K562 (cell line): ENCODE data around the gene ACTL10. TPM values are rescaled to one million over a fixed set of nuclear protein-coding genes. Genes with fewer than 3 reads are reported as not detected.

Source experiments
- ATAC-seq: fragments of 200-7000 bp; cut with Tn5 transposase; 3 replicates; pipeline ENCODE4 v1.9.1; 2020; ENCODE audit warnings: moderate library complexity
- BruUV-seq: library from RNA; stranded (reverse); fragments of 400-500 nt; replicated peaks from 2 replicates; lab custom pipeline; 2021; lab: Mats Ljungman, UMichigan
- CTCF ChIA-PET: fragments of 300-600 bp; formaldehyde crosslinking; extraction: SDS; loops from one replicate; lab custom pipeline; 2021; ENCODE audit warnings: low intra/inter-chr PET ratio; lab: Yijun Ruan, JAX
- POLR2A ChIA-PET: fragments of 300-600, 350-650 bp; sonication (Branson Sonifier 250); formaldehyde crosslinking; extraction: SDS; loops from one replicate; lab custom pipeline; 2021; ENCODE audit warnings: antibody characterized with exemption, inconsistent platforms; lab: Yijun Ruan, JAX
- DNase-seq, 4 experiments: peaks; one replicate each; pipeline versions ENCODE4 v3.0.0 to v3.0.0-alpha.2; 2011 to 2018; ENCODE audit warnings: low spot score in 3 of 4, mixed read lengths in 3 of 4; ENCODE audit errors: extremely low read depth in 1 of 4
- FAIRE-seq: peaks from 2 replicates; lab custom pipeline; 2011; peaks lifted over from hg19 to GRCh38; lab: Jason Lieb, UNC
- H2AFZ ChIP-seq: 2 replicates; pipeline ENCODE4 v1.6.0; 2011; ENCODE audit warnings: low read depth, low read length, control low read depth, inconsistent platforms
- H3K27ac ChIP-seq: fragments of 200-600 bp; 3 replicates; pipeline ENCODE4 v1.8.0; 2011; ENCODE audit warnings: low read depth, mild to moderate bottlenecking, control low read depth, inconsistent platforms, low read length, moderate library complexity, mixed read lengths; ENCODE audit errors: extremely low read depth
- H3K27me3 ChIP-seq, 2 experiments: fragments of 300-600 bp in 1 of 2; 2 replicates in 1 of 2; 3 replicates in 1 of 2; pipeline versions ENCODE4 v1.6.0 to v1.8.0; 2011; ENCODE audit warnings: inconsistent platforms in 2 of 2, low read length in 2 of 2, mild to moderate bottlenecking in 1 of 2, mixed read lengths in 1 of 2, moderate library complexity in 1 of 2; ENCODE audit not compliant: control insufficient read depth in 2 of 2, insufficient read depth in 2 of 2
- H3K36me3 ChIP-seq: fragments of 300-600 bp; 3 replicates; pipeline ENCODE4 v1.8.0; 2011; ENCODE audit warnings: mild to moderate bottlenecking, low read length, inconsistent platforms; ENCODE audit not compliant: control insufficient read depth, insufficient read depth
- H3K4me1 ChIP-seq, 2 experiments: fragments of 200-600 bp in 1 of 2; replicated peaks in 1 of 2; 2 replicates in 1 of 2; 3 replicates in 1 of 2; pipeline versions ENCODE4 v1.5.1 to v1.8.0; 2011; ENCODE audit warnings: inconsistent platforms in 2 of 2, low read length in 2 of 2, mild to moderate bottlenecking in 1 of 2, mixed read lengths in 1 of 2, moderate library complexity in 1 of 2; ENCODE audit not compliant: control insufficient read depth in 2 of 2, insufficient read depth in 2 of 2
- H3K4me2 ChIP-seq: 2 replicates; pipeline ENCODE4 v1.6.1; 2011; ENCODE audit warnings: low read length, control low read depth, inconsistent platforms, mixed read lengths; ENCODE audit not compliant: insufficient read depth
- H3K4me3 ChIP-seq: fragments of 200-600 bp; sonication (generic), shearing (Covaris generic); 2 replicates; pipeline ENCODE4 v1.5.1; 2016; ENCODE audit warnings: control low read depth, inconsistent platforms
- H3K79me2 ChIP-seq: fragments of 200-600 bp; 3 replicates; pipeline ENCODE4 v1.8.0; 2011; ENCODE audit warnings: low read length, inconsistent platforms; ENCODE audit not compliant: control insufficient read depth, insufficient read depth
- H3K9ac ChIP-seq, 2 experiments: 2 replicates each; pipeline versions ENCODE4 v1.6.0 to v1.6.1; 2011; ENCODE audit warnings: low read depth in 2 of 2, low read length in 2 of 2, control low read depth in 1 of 2, inconsistent platforms in 1 of 2, mild to moderate bottlenecking in 1 of 2, mixed read lengths in 1 of 2; ENCODE audit not compliant: insufficient read depth in 1 of 2
- H3K9me1 ChIP-seq: one replicate; pipeline ENCODE4 v1.6.0; 2011; ENCODE audit warnings: inconsistent platforms, mild to moderate bottlenecking, low read length, moderate library complexity; ENCODE audit not compliant: control insufficient read depth, insufficient read depth
- H3K9me3 ChIP-seq: replicated peaks from 2 replicates; pipeline ENCODE4 v1.5.1; 2011; ENCODE audit warnings: low read depth, low read length, inconsistent platforms; ENCODE audit not compliant: control insufficient read depth, insufficient read depth
- H4K20me1 ChIP-seq: replicated peaks from 2 replicates; pipeline ENCODE4 v1.6.1; 2011; ENCODE audit warnings: low read length, inconsistent platforms, mixed read lengths; ENCODE audit not compliant: control insufficient read depth, insufficient read depth
- BCOR ChIP-seq: fragments of 450-650 bp; IDR thresholded peaks from 2 replicates; pipeline ENCODE4 v1.6.1; 2016
- KDM1A ChIP-seq, 2 experiments: fragments of 450-650 bp; IDR thresholded peaks; 2 replicates each; pipeline ENCODE4 v1.6.1; 2016; ENCODE audit warnings: mild to moderate bottlenecking in 2 of 2
- POLR3A ChIP-seq: IDR thresholded peaks from 2 replicates; pipeline ENCODE4 v1.6.1; 2011; ENCODE audit warnings: borderline replicate concordance, mild to moderate bottlenecking, moderate library complexity; ENCODE audit not compliant: insufficient read length, insufficient read depth; ENCODE audit errors: extremely low read depth
- RBM25 ChIP-seq: fragments of 200-400 bp; formaldehyde crosslinking; IDR thresholded peaks from 2 replicates; pipeline ENCODE4 v1.6.1; 2018; ENCODE audit warnings: low read length, low read depth, moderate library complexity; ENCODE audit not compliant: severe bottlenecking
- STAT5B ChIP-seq: fragments of 250-450 bp; sonication (Bioruptor Pico); IDR thresholded peaks from 2 replicates; pipeline ENCODE4 v1.8.0; 2021; ENCODE audit warnings: mild to moderate bottlenecking, inconsistent platforms
- ZFP36 ChIP-seq: fragments of 150-350 bp; IDR thresholded peaks from 2 replicates; pipeline ENCODE4 v1.6.1; 2018; ENCODE audit warnings: low read length, low read depth; ENCODE audit not compliant: partially characterized antibody
- ZNF274 ChIP-seq: IDR thresholded peaks from 2 replicates; pipeline ENCODE4 v1.6.1; 2011; ENCODE audit warnings: low read depth, mild to moderate bottlenecking, low read length, moderate library complexity, borderline replicate concordance
- whole genome bisulfite sequencing: fragments of 100-300 bp; shearing (Covaris generic); methylation state at CpG from one replicate; pipeline ENCODE4 v1.1.6; 2016; ENCODE audit warnings: low coverage, mixed read lengths; ENCODE audit not compliant: insufficient coverage; ENCODE audit errors: missing lambda C conversion rate; 5-methylcytosine and 5-hydroxymethylcytosine counted together
- in situ Hi-C: fragments of 300-500 bp; cut with MboI; formaldehyde crosslinking; loops from 4 replicates; pipeline ENCODE4 v1.15.0; 2018; ENCODE audit warnings: inconsistent platforms, mixed read lengths
- intact Hi-C: fragments of 100-400 bp; cut with micrococcal nuclease; formaldehyde crosslinking; loops from 2 replicates; pipeline ENCODE4 v1.14.2; 2022
- polyA plus RNA-seq, 8 experiments: library from polyadenylated mRNA; depleted of rRNA in 4 of 8; stranded (reverse) in 5 of 8; unstranded in 3 of 8; fragments of >200 nt; fragmentation: Nextera tagmentation in 2 of 8; fragmentation: Illumina TruSeq in 1 of 8; extraction: Ambion mirVana in 2 of 8; extraction: Trizol in 1 of 8; gene quantifications; 2 replicates each; pipeline versions ENCODE4 v1.2.1 to v1.2.3, GENCODE V29; 2011 to 2014; ENCODE audit warnings: inconsistent platforms in 1 of 8, missing spikeins in 1 of 8
- total RNA-seq, 7 experiments: library from RNA; depleted of rRNA in 6 of 7; stranded (reverse); fragments of >200 nt in 6 of 7; fragmentation: Illumina TruSeq in 2 of 7; extraction: Trizol in 2 of 7; gene quantifications; 2 replicates each; pipeline versions ENCODE4 v1.2.1 to v1.2.3, GENCODE V29; 2011 to 2021; ENCODE audit warnings: low replicate concordance in 1 of 7

Gene ACTL10
- total and polyA plus RNA-seq, 9 of the 15 experiments (the other 6 are each of a cell fraction or from before 2014, with no cell fraction given): 0.07 to 0.14 TPM; not detected in 7

- Histone ChIP-seq H3K9ac (no peak overlapping the region), H3K4me1 (peaks cover 5 to 10% of the 10 kb centered on the region in 2 experiments; a peak in 3 of 5 replicates), H3K9me3 (no peaks in the 10 kb centered on the region), H2AFZ (no peak overlapping the region), H3K36me3 (peaks cover 42% of the 10 kb centered on the region; the same call in 2 of the 3 replicates), H3K27me3 (no peaks in the 10 kb centered on the region), H3K4me2 (no peak overlapping the region), H4K20me1 (no peaks in the 10 kb centered on the region), H3K79me2 (no peaks in the 10 kb centered on the region), H3K27ac (no peak overlapping the region), H3K4me3 (no peak overlapping the region), H3K9me1 (no peaks in the 10 kb centered on the region)
- DNase-seq (no peak), ATAC-seq (no peak), FAIRE-seq (no peak)
- TF ChIP-seq ZFP36 (peak; percentile 69), ZNF274 (no peak), KDM1A (IDR thresholded peaks at IDR 0.05) (peak; percentile 11 to 22; a peak in 1 of 4 replicates), POLR3A (no peak), RBM25 (peak; percentile 80), STAT5B (CRISPR knock-in tag) (no peak), BCOR (peak; percentile 47; the same call in 1 of the 2 replicates)
- WGBS: 65% methylated on average over 4 of the region's 4 CpGs
- ChIA-PET POLR2A (no interaction called here), CTCF (no interaction called here)
- intact Hi-C loops (no loop called here), in situ Hi-C loops (no loop called here)
- BruUV-seq: no TSS peak
These were observed 40.6 kb upstream of the ACTL10 start for GRCh38 chr20:33626190-33626589.
